ENCODE data around the gene LSG1. TPM values are rescaled to one million over a fixed set of nuclear protein-coding genes. Genes with fewer than 3 reads are reported as not detected.

Gene LSG1
- 27.1 TPM for polyA plus RNA-seq (2013, experiment 1 of 2; ENCODE audit: insufficient read length)
- polyA plus RNA-seq (2013, experiment 2 of 2; ENCODE audit: insufficient read length): 15.1 TPM

DNA sequence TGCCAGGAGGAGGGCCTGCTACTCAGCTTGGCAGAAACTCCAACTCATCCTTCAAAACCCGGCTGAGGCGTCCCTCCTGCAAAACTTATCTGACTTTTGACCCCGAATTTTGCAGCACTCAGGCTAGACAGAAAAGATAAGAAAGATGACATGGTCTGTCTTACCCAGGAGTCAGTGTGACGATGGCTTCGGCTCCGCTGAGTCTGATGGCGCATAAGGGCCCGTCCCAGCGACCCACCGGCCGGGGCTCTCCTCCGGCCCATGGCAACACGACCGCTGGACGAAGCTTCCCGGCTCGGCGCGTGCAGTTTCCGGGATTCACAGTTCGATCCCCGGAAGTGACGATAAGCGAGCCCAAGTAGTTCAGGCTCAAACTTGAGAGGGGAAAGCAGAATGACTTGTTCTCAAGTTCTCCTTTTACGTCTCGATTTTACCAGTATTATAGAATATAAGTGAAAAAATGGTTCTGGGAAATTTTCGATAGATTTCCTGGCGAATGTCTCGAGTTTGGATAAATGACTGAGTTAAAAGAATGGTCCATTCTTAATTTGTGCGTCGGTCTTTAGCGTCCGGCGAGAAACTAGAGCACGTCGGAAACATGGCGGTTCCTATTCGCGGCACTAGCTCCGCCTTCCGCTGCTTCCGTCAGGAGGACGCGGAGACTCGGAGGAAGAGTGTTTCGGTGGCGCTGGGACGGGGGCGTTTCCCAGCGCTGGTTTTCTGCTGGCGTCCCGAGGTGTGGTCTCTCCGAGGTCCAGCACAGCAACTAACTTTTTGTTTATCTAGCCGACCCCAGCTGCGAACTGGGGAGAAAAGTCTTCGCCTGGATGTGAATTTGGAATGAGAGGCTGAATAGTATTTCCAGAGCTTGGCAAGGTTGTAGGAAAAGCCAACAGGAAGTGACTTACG is at the start of gene LSG1:
TSS of gene LSG1 (minus strand) at position 292 of the 909 bp plus-strand sequence. CDS start at position 263, 29 bp downstream.
- peak; percentile 96 for DNase-seq

DNA sequence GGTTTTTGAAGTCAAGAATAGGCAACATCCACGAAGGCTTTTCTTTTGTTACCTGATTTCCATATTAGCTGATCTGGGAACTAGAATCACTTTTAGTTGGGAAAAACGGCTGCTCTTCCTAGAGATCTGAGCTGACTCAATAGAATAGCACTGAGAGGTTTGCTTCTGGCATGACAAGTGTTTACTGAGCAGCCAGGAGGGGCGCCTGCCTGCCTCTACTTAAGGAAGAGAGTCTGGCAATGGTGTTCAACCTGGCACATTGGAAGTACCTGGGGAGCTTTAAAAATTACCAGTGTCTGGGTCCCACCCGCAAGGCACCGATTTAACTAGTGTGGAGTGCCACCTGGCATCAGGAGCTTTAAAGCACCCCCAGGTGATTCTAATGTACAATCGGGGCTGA is 48.1 kb upstream of the LSG1 start:
- no peak for DNase-seq

DNA sequence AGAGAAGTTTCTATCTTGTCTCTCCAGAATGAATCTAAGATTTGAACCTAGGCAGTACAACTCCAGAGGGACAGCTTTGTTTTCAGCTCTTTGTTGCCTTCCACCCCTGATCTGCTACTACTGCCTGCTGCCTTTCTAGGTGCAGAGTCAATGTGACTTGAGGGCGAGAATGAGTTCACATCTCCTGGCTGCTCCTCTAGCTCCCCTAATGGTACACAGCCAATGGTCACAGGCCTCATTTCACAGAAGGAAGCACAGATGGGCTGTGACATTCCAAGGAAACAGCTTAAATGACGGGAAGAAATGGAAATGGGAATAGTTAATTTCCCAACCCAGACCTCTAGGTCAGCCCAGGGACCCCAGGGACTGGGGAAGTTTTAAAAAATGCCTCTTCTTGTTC is 46.1 kb upstream of the LSG1 start:
- no peak for DNase-seq

DNA sequence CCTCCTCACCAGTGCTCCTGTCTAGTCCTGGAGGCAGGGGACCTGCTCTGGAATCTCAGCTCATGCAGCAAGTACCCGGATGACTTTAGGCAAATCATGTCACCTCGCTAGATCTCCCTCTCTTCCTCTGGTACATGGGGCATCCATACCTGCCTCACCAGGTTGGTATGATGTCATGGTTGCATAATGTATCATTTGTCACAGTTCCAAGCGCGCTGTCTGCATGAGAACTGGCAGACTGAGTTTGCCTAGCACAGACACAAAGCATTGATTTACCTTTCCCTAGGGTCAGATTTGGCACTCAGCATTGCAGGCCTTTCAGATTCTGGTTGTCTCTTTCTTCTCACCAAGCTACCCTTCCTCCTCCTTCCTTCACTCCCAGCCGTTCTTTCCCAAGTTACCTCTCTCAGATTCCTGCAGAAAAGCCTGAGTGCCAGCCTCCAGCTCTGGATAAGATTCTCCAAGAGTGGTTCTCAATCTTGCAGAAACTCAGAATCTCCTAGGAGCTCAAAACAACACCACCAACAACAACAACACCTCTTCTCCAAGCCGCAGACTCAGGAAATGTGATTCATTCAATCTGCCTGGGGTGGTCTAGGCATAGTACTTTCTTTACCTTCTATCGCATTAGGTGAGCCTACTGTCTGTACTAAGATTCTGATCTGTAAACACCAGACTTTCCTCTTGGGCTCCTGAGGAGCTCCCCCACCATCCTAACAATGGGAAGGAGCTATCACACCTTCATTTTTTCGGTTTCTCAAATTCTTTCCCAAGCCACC is 43.2 kb upstream of the LSG1 start:
- no peak for DNase-seq

DNA sequence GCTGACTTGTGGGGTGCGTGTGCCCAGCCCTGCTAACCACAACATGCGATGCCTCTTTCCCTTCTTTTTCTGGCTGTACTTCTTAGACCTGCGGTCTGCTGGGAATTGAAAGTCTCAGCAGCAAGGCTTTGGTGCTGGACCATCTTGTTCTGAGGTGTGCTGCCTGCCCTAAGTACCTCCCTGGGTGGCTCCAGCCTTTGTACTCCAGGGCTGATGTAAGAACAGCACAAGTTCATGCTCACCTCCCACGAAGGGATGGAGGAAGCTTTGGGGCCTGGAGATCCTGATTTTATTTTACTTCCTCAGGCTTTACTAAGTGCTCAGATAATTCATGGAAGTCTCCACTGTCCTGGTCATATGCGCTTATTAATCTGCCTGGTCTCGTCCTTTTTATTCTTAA is 42.6 kb upstream of the LSG1 start:
- peak; percentile 16 for DNase-seq

DNA sequence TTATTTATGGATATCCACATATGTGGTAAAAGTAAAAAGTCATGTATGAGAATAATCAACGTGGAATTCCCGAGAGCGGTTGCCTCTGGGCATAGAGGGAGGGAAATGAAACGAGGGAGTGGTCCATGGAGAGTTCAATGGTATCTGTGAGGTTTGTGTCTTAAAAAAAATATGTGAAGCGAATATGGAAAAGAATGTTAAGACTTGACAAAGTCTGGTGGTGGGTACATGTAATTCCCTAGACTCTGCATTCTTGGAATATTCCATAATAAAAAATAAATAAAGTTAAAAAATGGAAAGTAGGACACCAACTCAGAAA is 42.1 kb upstream of the LSG1 start:
- peak; percentile 68 for DNase-seq

DNA sequence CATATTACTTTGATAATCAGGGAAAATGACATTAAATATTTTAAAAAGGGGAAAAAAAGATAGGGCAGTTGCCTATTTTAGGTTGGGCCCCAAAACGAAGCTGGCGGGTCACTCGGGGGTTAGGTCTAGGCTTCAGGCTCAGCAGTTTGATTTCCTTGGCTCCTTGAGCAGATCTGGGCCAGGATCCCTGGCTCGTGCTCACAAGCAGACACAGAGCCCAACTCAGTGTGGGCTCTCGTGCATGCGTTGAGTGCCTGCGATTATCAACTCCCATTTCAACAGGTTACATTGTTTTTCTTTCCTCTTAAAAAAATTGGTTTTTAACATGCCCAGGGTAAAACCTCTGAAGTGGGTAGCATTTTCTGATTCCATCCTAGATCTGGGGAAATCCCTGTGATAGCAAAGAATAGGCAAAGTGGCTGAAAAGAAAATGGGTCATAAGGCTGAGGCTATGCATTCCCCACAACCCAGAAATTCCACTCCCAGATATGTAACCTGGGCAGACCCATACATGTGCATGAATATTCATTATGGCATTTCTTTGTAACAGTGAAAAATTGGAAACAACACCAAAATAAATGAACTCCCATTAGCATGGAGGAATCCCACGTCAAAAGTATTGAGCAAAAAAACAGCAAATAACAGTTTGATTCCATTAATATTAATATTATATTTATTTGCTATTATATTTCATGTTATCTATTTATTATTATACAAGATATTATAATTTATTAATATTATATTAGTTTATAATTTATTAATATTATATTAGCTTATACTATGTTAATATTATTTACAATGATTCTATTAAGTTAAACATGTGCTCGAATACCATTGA is 41.5 kb upstream of the LSG1 start:
- peak; percentile 67 for DNase-seq

DNA sequence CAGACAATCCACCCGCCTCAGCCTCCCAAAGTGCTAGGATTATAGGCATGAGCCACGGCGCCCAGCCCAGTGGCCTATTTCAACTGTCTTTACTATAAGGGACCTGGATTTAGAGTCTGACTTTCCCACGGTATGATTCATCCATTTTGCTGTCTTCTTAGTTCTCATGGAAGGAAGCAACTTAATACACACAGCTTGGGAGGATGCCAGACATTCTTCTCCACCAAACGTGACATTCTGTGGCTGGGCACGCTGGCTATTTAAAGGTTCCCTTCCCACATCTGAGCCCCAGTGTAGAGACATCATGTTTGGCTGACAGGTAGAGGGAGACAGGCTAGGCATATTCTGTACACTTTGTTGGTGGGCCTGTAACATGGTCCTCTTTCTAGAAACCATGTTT is 39.9 kb upstream of the LSG1 start:
- DNase-seq: peak; percentile 99

DNA sequence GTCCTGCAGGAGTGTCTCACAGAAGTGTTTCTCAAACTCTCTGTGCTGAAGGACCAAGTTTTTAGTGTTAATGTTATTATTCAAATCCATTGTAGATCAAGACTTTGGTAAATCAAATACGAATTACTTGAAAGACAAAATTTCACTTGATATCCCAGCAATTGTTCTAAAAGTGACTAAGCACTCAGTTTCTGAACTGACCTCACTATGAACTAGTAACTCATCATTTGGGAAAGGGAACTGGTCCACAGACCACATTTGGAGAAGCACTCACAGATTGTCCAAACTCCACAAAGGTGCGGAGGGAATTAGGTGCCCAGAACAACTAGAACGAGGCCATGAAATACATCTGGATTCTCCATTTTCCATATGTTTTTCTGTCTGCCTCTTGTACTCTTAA is 39.3 kb upstream of the LSG1 start:
- DNase-seq: peak; percentile 29

DNA sequence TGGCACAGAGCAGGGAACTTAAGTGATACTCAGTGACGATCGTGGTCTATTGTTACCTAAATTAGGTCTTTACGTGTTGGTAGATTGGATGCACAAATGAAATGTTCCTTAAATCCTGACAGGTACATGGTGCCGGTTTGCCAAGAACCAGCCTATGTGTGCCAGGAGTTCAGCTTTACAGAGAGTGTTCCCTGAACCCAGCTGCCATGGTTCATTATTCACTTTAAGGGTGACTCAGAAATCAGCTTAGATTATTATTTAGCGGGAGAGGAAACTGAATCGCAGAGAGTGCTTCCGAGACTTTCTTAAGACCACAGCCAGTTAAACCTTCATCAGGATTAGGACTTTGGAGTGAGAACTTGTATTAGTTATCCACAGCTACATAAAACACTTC is 35.2 kb upstream of the LSG1 start:
- no peak for DNase-seq

DNA sequence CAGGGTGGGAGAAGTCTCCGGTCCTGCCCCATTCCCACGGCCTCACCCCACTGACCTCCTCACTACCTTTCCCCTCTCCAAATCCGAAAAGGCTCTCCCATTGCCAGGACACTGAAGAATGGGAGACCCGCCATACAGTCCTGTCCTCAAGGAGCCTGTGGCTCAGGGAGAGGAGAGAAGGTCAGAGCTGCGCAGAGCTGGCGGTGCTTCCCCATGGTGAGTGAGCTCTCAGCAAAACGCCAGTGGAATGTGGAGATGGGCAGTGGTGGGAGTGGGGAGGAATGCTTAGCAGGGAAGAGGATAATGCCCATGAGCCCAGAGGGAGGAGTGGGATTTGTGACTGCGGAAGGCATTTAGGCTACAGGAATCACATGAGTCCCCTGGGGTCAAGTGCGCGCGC is 33.8 kb upstream of the LSG1 start:
- DNase-seq: no peak

DNA sequence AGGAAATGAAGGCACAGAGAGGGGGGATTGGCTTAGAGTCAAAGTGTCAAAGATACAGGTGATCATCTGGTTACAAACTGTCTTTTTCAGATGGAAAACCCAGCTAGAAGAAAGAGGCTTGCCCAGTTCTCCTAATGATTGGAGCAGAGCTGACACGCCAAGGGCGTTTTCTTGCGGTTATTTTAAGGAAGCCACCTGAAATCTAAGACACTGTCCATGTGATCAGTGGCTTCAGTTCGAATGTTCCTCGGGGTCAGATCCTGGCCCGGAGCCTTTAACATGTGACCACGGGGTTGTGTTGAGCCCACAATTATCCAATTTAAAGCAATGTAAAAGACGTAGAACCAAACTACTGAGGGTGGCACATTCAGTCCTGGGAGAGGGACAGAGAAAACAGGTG is 33.2 kb upstream of the LSG1 start:
- no peak for DNase-seq

DNA sequence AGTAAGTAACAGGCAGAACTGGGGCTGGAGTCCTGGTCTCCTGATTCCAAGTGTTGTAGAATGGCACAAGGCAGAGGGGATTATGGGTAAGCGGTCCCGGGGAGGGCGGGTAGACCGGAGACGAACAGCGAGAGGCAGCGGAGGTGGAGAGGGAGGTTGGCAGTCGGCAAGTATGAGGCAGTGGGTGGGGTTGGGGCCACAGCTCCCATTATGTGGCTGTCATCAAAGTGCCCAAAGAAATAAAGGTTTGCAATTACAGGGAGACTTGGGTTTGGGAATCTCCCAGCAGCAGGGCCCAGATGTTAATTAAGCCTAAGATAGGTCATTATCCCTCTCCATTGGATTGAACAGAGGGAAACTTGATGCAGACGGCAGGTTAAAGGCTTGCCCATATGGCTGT is 30.6 kb upstream of the LSG1 start:
- DNase-seq: no peak

DNA sequence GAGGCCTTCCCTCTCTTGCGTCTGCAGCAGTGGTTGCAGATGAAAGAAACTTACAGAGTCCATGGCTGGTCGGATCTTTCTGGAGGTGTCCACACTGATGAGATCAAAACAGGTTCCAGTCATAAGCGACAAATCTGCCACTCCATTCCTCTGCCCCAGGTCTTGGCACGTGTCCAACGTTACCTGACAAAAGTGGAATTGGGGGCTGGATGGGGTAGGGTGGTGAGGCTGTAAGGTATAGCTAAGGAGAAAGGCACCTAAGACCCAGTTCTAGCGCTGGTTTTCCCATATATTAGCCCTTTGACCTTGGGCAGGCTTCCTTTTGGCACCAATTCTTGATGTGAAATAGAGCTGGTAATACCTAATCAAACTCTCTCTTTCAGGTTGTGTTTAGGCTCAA is 24.7 kb upstream of the LSG1 start:
- DNase-seq: no peak

DNA sequence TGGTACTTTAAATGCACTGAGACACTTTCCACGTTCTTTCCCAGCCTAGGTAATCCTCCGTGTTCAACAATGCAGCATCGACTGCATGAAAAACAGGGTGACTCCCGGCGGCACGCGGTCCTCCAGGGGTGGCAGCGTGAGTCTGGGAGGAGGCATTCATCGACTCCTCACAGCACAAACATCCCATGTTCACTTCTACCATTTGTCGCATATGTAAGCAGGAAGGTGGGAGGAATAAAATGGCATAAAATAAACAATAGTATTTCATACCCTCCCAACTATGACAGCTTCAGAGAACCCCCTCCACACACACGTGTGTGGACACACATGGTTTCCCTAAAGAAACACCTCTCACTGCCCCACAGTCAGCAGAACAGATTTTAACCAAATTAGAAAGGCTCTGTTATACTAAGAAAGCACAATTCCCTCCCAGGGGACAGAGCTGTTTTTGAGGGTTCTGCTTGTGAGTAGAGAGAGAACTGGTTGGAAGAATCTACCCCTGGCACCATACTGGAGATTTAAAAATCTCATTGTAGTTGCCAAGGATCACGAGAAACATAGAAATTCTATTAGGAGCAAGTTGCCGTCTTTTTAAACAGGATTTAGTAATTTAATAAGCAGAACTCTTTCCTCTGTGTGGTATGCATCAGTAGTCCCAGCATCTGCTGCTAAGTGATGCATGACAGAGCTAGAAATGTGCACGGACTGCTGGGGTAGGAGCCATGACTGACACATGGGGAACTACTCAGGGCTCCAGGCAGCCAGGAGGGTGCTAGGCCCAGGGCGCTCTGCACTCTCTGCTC is 19.7 kb upstream of the LSG1 start:
- peak; percentile 25 for DNase-seq

DNA sequence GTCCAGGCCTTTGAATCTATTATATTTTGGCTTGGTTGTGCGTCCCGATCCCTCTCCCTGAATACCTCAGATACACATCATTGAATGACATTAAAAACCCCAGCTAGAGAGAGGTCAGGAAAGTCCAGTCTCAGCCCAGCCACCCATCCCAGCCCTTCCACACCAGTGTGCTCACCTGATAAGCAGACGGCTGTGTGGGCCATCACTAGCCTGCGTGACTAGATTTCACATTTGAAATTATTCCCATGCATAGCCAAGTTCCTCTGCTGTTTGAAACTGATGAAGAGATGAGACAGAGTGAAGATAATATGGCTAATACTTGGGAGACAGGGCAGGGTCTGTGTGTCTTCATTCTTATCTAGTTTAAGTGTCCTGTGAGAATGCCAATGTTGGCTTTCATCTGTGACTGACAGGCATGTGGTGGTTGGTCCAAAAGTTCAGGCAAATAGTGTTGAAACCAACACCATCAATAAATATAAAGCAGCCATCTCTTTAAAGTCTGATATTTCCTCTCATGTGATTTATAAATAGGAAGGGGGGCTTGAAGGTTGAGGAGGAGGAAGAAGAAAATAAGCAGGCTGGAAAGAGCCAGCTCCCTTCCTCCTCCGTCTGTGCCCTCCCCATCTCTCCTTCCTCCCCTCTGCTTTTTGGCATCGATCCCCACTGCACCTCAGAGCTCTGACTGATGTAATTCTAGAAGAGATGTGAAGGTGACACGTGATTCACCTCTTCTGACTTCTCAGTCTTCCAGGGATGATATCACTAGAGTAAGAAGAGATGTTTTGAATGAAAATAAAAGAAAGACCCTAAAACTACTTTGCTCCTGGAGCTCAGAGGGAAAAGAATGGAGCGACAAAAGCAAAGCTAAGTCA is 18.7 kb upstream of the LSG1 start:
- peak; percentile 32 for DNase-seq

DNA sequence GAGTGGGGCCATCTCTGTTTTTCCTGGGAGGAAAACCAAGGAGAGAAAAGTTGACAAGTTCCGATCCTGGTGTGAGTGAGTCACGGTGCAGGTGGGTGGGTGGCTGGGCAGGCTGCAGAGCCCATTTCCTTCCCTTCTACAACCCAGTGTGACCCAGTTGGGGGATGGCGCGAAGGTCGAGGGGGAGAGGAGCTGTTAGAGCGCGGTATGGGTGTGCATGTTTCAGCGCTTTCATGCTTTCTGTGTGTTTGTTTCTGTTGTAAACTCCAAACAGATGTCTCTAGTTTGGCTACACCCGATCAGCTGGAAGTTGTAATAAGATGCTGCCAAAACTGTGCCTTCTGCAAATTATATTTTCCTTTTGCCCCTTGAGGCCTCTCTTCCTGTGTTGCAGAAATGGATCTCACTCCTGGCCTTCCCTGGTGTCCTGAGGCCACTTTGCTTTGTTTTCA is 17.5 kb upstream of the LSG1 start:
- peak; percentile 68 for DNase-seq

DNA sequence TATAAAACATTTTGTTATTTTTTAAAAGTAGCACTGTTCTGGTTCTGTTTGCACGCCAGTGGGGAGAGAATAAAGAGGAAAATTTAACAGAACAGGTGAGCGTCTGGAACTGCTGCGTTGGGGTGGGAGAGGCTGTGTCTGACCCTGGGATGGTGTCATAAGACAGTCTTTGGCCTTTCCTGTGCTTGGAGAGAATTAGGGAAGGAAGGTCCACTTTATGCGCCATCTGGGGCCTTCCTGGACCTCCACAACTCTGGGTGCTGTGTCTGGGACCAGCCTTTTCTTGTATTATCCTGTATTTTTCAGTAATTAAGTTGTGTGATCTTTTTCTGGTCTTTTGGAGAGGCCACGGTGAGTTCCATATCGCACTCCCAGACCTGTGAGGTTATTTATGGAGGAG is 17.0 kb upstream of the LSG1 start:
- DNase-seq: no peak

DNA sequence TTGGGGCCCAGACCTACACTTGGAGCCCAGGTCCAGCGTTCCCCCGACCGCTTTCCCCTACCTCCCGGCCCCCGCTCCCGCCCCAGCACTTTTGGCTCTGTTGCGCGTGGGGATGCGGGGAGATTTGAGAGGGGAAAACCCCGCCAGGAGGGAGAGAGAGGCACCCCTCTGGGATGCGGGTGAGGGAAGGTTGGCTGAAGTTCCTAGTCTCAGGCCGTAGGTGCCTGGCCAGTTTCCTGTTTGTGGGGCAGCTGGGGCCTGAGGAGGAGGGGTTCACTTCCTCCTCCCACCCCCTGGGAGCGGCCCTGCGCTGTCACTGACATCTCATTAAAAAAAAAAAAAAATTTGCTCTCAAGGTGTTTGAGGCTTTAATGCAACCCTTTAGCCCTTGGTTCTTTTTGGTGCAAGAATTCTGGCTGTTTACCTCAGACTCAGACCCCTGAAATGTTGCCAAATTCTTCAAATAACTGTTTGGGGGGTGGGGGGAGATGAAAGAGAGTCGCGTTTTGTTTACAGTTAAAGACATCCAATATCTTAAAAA is 16.3 kb upstream of the LSG1 start:
- peak; percentile 25 for DNase-seq

DNA sequence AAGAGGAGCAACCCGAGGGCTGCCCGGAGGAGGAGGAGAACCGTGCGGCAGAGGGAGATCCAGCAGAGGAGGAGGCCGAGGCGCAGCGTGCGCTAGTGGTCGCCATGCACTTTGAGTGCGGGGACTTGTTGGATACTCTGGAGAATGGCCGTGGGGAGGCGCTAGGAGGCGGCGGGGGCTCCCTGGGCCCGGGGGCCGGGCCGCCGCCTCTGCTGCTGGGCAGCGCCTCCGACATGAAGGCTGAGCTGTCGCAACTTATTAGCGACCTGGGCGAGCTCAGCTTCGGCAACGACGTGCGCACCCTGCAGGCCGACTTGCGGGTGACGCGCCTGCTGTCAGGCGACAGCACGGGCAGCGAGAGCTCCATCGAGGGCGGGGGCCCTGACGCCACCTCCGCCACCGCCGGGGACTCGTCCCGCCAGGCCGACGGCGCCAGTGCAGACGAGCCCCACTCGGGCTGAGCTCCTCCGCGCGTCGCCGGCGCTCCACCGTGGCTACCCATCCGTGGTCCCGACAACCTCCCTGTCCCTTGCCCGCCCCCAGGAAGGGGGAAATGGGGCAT is 15.7 kb upstream of the LSG1 start:
- peak; percentile 79 for DNase-seq

Data from fibroblast of skin of back (primary cell).